HL-60 (cell line): Measurements from ENCODE around the gene ADAMTSL5.

Source experiments
- DNase-seq, 2 experiments: peaks; one replicate each; pipeline ENCODE4 v3.0.0-alpha.2; 2010 to 2020; ENCODE audit warnings: low read depth in 1 of 2, low spot score in 1 of 2
- H3K27ac ChIP-seq: fragments of 250-450 bp; sonication (Bioruptor Pico); replicated peaks from 2 replicates; pipeline ENCODE4 v1.5.1; 2020; ENCODE audit warnings: mild to moderate bottlenecking, moderate library complexity
- H3K27me3 ChIP-seq: fragments of 250-450 bp; sonication (Bioruptor Pico); 2 replicates; pipeline ENCODE4 v1.5.1; 2021; ENCODE audit warnings: mild to moderate bottlenecking, moderate library complexity; ENCODE audit not compliant: insufficient read depth, poor library complexity, severe bottlenecking
- H3K4me3 ChIP-seq: replicated peaks from 2 replicates; pipeline ENCODE4 v1.5.1; 2011; ENCODE audit warnings: mild to moderate bottlenecking, control low read depth, low read length; ENCODE audit not compliant: insufficient read depth
- CTCF ChIP-seq: IDR thresholded peaks from one replicate; pipeline ENCODE4 v1.5.1; 2011; ENCODE audit warnings: low read length, control low read depth, inconsistent platforms; ENCODE audit not compliant: insufficient read depth
- GABPA ChIP-seq: IDR thresholded peaks from 2 replicates; pipeline ENCODE4 v1.6.1; 2012; ENCODE audit warnings: low read depth
- POLR2AphosphoS5 ChIP-seq: IDR thresholded peaks from 2 replicates; pipeline ENCODE4 v1.6.1; 2012; ENCODE audit warnings: low read depth
- REST ChIP-seq: IDR thresholded peaks from 2 replicates; pipeline ENCODE4 v1.6.1; 2012; ENCODE audit warnings: low read depth; ENCODE audit not compliant: insufficient replicate concordance
- SPI1 ChIP-seq: IDR thresholded peaks from 2 replicates; pipeline ENCODE4 v1.6.1; 2012; ENCODE audit warnings: low read depth, mild to moderate bottlenecking, borderline replicate concordance

Gene ADAMTSL5

GRCh38 chr19:1497578-1498235 lies 15.1 kb downstream of the ADAMTSL5 start:
- peaks cover 6% of the 10 kb centered on the region for H3K27me3 ChIP-seq
- TF ChIP-seq CTCF (no peak), POLR2AphosphoS5 (no peak), REST (no peak), SPI1 (no peak), GABPA (no peak)
- DNase-seq: no peak
- H3K27ac ChIP-seq: no peak overlapping the region
- no peak overlapping the region for H3K4me3 ChIP-seq

GRCh38 chr19:1496714-1497577 lies 15.9 kb downstream of the ADAMTSL5 start:
- no peak overlapping the region for H3K27ac ChIP-seq
- TF ChIP-seq GABPA (no peak), SPI1 (no peak), POLR2AphosphoS5 (no peak), REST (no peak), CTCF (no peak)
- peaks cover 3% of the 10 kb centered on the region for H3K27me3 ChIP-seq
- H3K4me3 ChIP-seq: no peak overlapping the region
- no peak for DNase-seq

- Histone ChIP-seq H3K27me3 (peaks cover 8% of the 10 kb centered on the region), H3K4me3 (no peak overlapping the region), H3K27ac (no peak overlapping the region)
- DNase-seq: no peak
- TF ChIP-seq REST: no peak
Measured at GRCh38 chr19:1495799-1496713, 16.8 kb downstream of the ADAMTSL5 start.
